ENCODE results near the gene RABL2A. TPM values are rescaled to one million over a fixed set of nuclear protein-coding genes. Genes with fewer than 3 reads are reported as not detected.
"Not testable (repeated sequence)": the region's sequence is repeated elsewhere in the genome, so short reads cannot be mapped to it uniquely, and the experiment has no call there.

RABL2A gene
- total RNA-seq, 1 experiment from 2014 or later, result 11.4 TPM

- H2BK120ac ChIP-seq (ENCODE audit: low read depth, low read length, poor library complexity, severe bottlenecking); H3K4me1 ChIP-seq (ENCODE audit: insufficient read depth, low read length); H3K4me2 ChIP-seq (ENCODE audit: insufficient read depth, insufficient read length, low read length); H3K18ac ChIP-seq (ENCODE audit: insufficient read length, low read depth, low read length); H2BK12ac ChIP-seq (ENCODE audit: insufficient read length, low read depth, low read length); H3K36me3 Mint-ChIP-seq (ENCODE audit: insufficient read depth in 1 of 3, low read depth in 3 of 3); H4K20me1 ChIP-seq (ENCODE audit: control insufficient read depth, insufficient read depth, insufficient read length); H4K91ac ChIP-seq (ENCODE audit: insufficient read length, low read depth, low read length); H2AK5ac ChIP-seq (ENCODE audit: insufficient read length, low read length); H3K23me2 ChIP-seq (ENCODE audit: insufficient read length, low read depth, low read length, poor library complexity, severe bottlenecking); H3K14ac ChIP-seq (ENCODE audit: insufficient read depth, low read length); H3K4ac ChIP-seq (ENCODE audit: low read depth, low read length); H3K9ac ChIP-seq (ENCODE audit: extremely low read depth, insufficient read length, low read length); H3K79me1 ChIP-seq (ENCODE audit: insufficient read depth, low read depth, low read length, poor library complexity, severe bottlenecking); H3K56ac ChIP-seq (ENCODE audit: insufficient read length, low read depth, low read length); H2BK5ac ChIP-seq (ENCODE audit: insufficient read length, low read length); H3K4me1 Mint-ChIP-seq; H3K27ac ChIP-seq (ENCODE audit: insufficient read length, low read depth, low read length); H3K79me2 ChIP-seq (ENCODE audit: insufficient read depth, low read length); H3K23ac ChIP-seq (ENCODE audit: insufficient read length, low read depth, low read length); H3T11ph ChIP-seq (ENCODE audit: low read length); H3K27me3 Mint-ChIP-seq (ENCODE audit: low read depth); H4K8ac ChIP-seq (replicated peaks; ENCODE audit: insufficient read length, low read depth, low read length); H3K9me3 ChIP-seq (ENCODE audit: control insufficient read depth, low read depth, low read length); H2BK20ac ChIP-seq (ENCODE audit: low read depth, low read length, poor library complexity, severe bottlenecking); H4K5ac ChIP-seq (ENCODE audit: insufficient read length, low read depth, low read length); H2AFZ ChIP-seq (ENCODE audit: low read length); H2BK15ac ChIP-seq (ENCODE audit: low read depth, low read length); H3K27me3 ChIP-seq (ENCODE audit: insufficient read depth, low read length): not testable (repeated sequence)
- TF ChIP-seq CTCF (conservative IDR thresholded peaks at IDR 0.05), result peak; percentile 96
- H3K27ac Mint-ChIP-seq, result peak overlapping the region in 2 of 3 experiments; percentile 88 to 97; a peak in 4 of 7 replicates
- peaks cover 9 to 17% of the 10 kb centered on the region in 2 experiments for H3K9me3 Mint-ChIP-seq
- H3K4me3 Mint-ChIP-seq, result peak overlapping the region; percentile 85 to 87
- DNase-seq, result peak; percentile 95
- no CpG with 5 or more reads among the region's 20 CpGs for WGBS (ENCODE audit: extremely low coverage, insufficient read length, low lambda C conversion rate)
Observed at GRCh38 chr2:113604085-113604477, 23.0 kb upstream of the RABL2A start.

GRCh38 chr2:113604661-113605060 is 22.4 kb upstream of the RABL2A start:
- Mint-ChIP-seq H3K4me3 (peak overlapping the region; percentile 85 to 87; a peak in 3 of 5 replicates), H3K9me3 (peaks cover 9 to 17% of the 10 kb centered on the region in 2 experiments)
- H4K8ac ChIP-seq (replicated peaks; ENCODE audit: insufficient read length, low read depth, low read length); H2AFZ ChIP-seq (ENCODE audit: low read length); H3K27me3 Mint-ChIP-seq (ENCODE audit: low read depth); H2BK12ac ChIP-seq (ENCODE audit: insufficient read length, low read depth, low read length); H3K36me3 Mint-ChIP-seq (ENCODE audit: insufficient read depth in 1 of 3, low read depth in 3 of 3); H2BK20ac ChIP-seq (ENCODE audit: low read depth, low read length, poor library complexity, severe bottlenecking); H4K5ac ChIP-seq (ENCODE audit: insufficient read length, low read depth, low read length); H3K79me1 ChIP-seq (ENCODE audit: insufficient read depth, low read depth, low read length, poor library complexity, severe bottlenecking); H2BK5ac ChIP-seq (ENCODE audit: insufficient read length, low read length); H3K23ac ChIP-seq (ENCODE audit: insufficient read length, low read depth, low read length); H4K91ac ChIP-seq (ENCODE audit: insufficient read length, low read depth, low read length); H3K14ac ChIP-seq (ENCODE audit: insufficient read depth, low read length); H2BK120ac ChIP-seq (ENCODE audit: low read depth, low read length, poor library complexity, severe bottlenecking); H3K4ac ChIP-seq (ENCODE audit: low read depth, low read length); H4K20me1 ChIP-seq (ENCODE audit: control insufficient read depth, insufficient read depth, insufficient read length); H3K4me1 Mint-ChIP-seq; H3K27me3 ChIP-seq (ENCODE audit: insufficient read depth, low read length); H3K4me1 ChIP-seq (ENCODE audit: insufficient read depth, low read length); H3K23me2 ChIP-seq (ENCODE audit: insufficient read length, low read depth, low read length, poor library complexity, severe bottlenecking); H3K56ac ChIP-seq (ENCODE audit: insufficient read length, low read depth, low read length); H3K27ac Mint-ChIP-seq; H3K18ac ChIP-seq (ENCODE audit: insufficient read length, low read depth, low read length); H3K9ac ChIP-seq (ENCODE audit: extremely low read depth, insufficient read length, low read length); H3T11ph ChIP-seq (ENCODE audit: low read length); H2BK15ac ChIP-seq (ENCODE audit: low read depth, low read length); H3K27ac ChIP-seq (ENCODE audit: insufficient read length, low read depth, low read length); H3K9me3 ChIP-seq (ENCODE audit: control insufficient read depth, low read depth, low read length); DNase-seq; H3K4me2 ChIP-seq (ENCODE audit: insufficient read depth, insufficient read length, low read length); H3K79me2 ChIP-seq (ENCODE audit: insufficient read depth, low read length); H2AK5ac ChIP-seq (ENCODE audit: insufficient read length, low read length): not testable (repeated sequence)
- WGBS (ENCODE audit: extremely low coverage, insufficient read length, low lambda C conversion rate), result no CpG with 5 or more reads among the region's 5 CpGs

Measured in H9 (cell line).